ENCODE results near the gene TRPC6. TPM values are rescaled to one million over a fixed set of nuclear protein-coding genes. Genes with fewer than 3 reads are reported as not detected.

The TRPC6 gene
- total RNA-seq, 1 experiment from 2014 or later: not detected

GRCh38 chr11:101509922-101510321 lies 73.9 kb downstream of the TRPC6 start:
- intact Hi-C loops (cut with micrococcal nuclease): no loop called here
- TF ChIP-seq EZH2phosphoT487 (IDR thresholded peaks at IDR 0.05; ENCODE audit: borderline replicate concordance, low read length): no peak
- no peak for TF ChIP-seq EZH2 (IDR thresholded peaks at IDR 0.05; ENCODE audit: low read length, unreplicated experiment)
- TF ChIP-seq CTCF (conservative IDR thresholded peaks at IDR 0.05; ENCODE audit: low read depth, low read length): no peak
- BruUV-seq (replicated peaks): no TSS peak
- Histone ChIP-seq H3K9me2 (replicated peaks; ENCODE audit: low read length) (no peaks in the 10 kb centered on the region), H2AFZ (ENCODE audit: low read length) (no peak overlapping the region), H3K4me1 (ENCODE audit: insufficient read depth, low read length) (no peaks in the 10 kb centered on the region), H3K79me2 (ENCODE audit: low read length) (no peaks in the 10 kb centered on the region), H3K27me3 (ENCODE audit: low read length) (peaks cover 52% of the 10 kb centered on the region), H3K27ac (ENCODE audit: low read length) (no peak overlapping the region), H3K4me2 (ENCODE audit: low read length) (no peak overlapping the region), H3K9me3 (ENCODE audit: low read length) (no peaks in the 10 kb centered on the region), H4K20me1 (ENCODE audit: low read length) (no peaks in the 10 kb centered on the region), H3K4me3 (ENCODE audit: low read length) (no peak overlapping the region), H3K9ac (ENCODE audit: low read length) (no peak overlapping the region), H3K36me3 (ENCODE audit: low read depth, low read length) (no peaks in the 10 kb centered on the region), H3F3A (ENCODE audit: low read length, unreplicated experiment) (no peaks in the 10 kb centered on the region)
- CTCF ChIA-PET: no interaction called here
- POLR2A ChIA-PET (ENCODE audit: unreplicated experiment): no interaction called here
- DNase-seq: no peak
- ATAC-seq: no peak

GRCh38 chr11:101508370-101508769 lies 75.4 kb downstream of the TRPC6 start:
- TF ChIP-seq EZH2 (IDR thresholded peaks at IDR 0.05; ENCODE audit: low read length, unreplicated experiment): no peak
- TF ChIP-seq CTCF (conservative IDR thresholded peaks at IDR 0.05; ENCODE audit: low read depth, low read length): no peak
- no peak for TF ChIP-seq EZH2phosphoT487 (IDR thresholded peaks at IDR 0.05; ENCODE audit: borderline replicate concordance, low read length)
- POLR2A ChIA-PET (ENCODE audit: unreplicated experiment): no interaction called here
- H4K20me1 ChIP-seq (ENCODE audit: low read length): no peaks in the 10 kb centered on the region
- no peaks in the 10 kb centered on the region for H3K79me2 ChIP-seq (ENCODE audit: low read length)
- H3K27me3 ChIP-seq (ENCODE audit: low read length): peaks cover 49% of the 10 kb centered on the region; the same call in 1 of the 2 replicates
- intact Hi-C loops (cut with micrococcal nuclease): no loop called here
- ATAC-seq (no peak), DNase-seq (no peak)
- no peaks in the 10 kb centered on the region for H3K36me3 ChIP-seq (ENCODE audit: low read depth, low read length)
- H2AFZ ChIP-seq (ENCODE audit: low read length): no peak overlapping the region
- no peak overlapping the region for H3K9ac ChIP-seq (ENCODE audit: low read length)
- no peaks in the 10 kb centered on the region for H3K4me1 ChIP-seq (ENCODE audit: insufficient read depth, low read length)
- no TSS peak for BruUV-seq (replicated peaks)
- CTCF ChIA-PET: no interaction called here
- no peaks in the 10 kb centered on the region for H3K9me2 ChIP-seq (replicated peaks; ENCODE audit: low read length)
- no peaks in the 10 kb centered on the region for H3F3A ChIP-seq (ENCODE audit: low read length, unreplicated experiment)
- H3K4me3 ChIP-seq (ENCODE audit: low read length): no peak overlapping the region
- no peak overlapping the region for H3K4me2 ChIP-seq (ENCODE audit: low read length)
- no peak overlapping the region for H3K27ac ChIP-seq (ENCODE audit: low read length)
- H3K9me3 ChIP-seq (ENCODE audit: low read length): no peaks in the 10 kb centered on the region

- Histone ChIP-seq H3F3A (ENCODE audit: low read length, unreplicated experiment) (no peaks in the 10 kb centered on the region), H3K27me3 (ENCODE audit: low read length) (peaks cover 12% of the 10 kb centered on the region; the same call in 1 of the 2 replicates), H3K27ac (ENCODE audit: low read length) (no peak overlapping the region), H4K20me1 (ENCODE audit: low read length) (no peaks in the 10 kb centered on the region), H3K4me2 (ENCODE audit: low read length) (no peak overlapping the region), H3K79me2 (ENCODE audit: low read length) (no peaks in the 10 kb centered on the region), H2AFZ (ENCODE audit: low read length) (no peak overlapping the region), H3K9me2 (replicated peaks; ENCODE audit: low read length) (no peaks in the 10 kb centered on the region), H3K36me3 (ENCODE audit: low read depth, low read length) (no peaks in the 10 kb centered on the region), H3K9ac (ENCODE audit: low read length) (no peak overlapping the region), H3K9me3 (ENCODE audit: low read length) (no peaks in the 10 kb centered on the region), H3K4me3 (ENCODE audit: low read length) (no peak overlapping the region), H3K4me1 (ENCODE audit: insufficient read depth, low read length) (no peaks in the 10 kb centered on the region)
- no TSS peak for BruUV-seq (replicated peaks)
- DNase-seq (no peak), ATAC-seq (no peak)
- intact Hi-C loops (cut with micrococcal nuclease): no loop called here
- TF ChIP-seq CTCF (conservative IDR thresholded peaks at IDR 0.05; ENCODE audit: low read depth, low read length) (no peak), EZH2 (IDR thresholded peaks at IDR 0.05; ENCODE audit: low read length, unreplicated experiment) (no peak), EZH2phosphoT487 (IDR thresholded peaks at IDR 0.05; ENCODE audit: borderline replicate concordance, low read length) (no peak)
- ChIA-PET CTCF (no interaction called here), POLR2A (ENCODE audit: unreplicated experiment) (no interaction called here)
Observed at GRCh38 chr11:101498891-101499290, 84.9 kb downstream of the TRPC6 start.

All from PC-3 (cell line).